ENCODE measurements around the gene SLC12A7.

Gene SLC12A7

GRCh38 chr5:1012313-1012841, 99.5 kb downstream of the SLC12A7 start:
- Histone ChIP-seq H3K14ac (ENCODE audit: low read length) (no peak overlapping the region), H4K12ac (ENCODE audit: low read depth, low read length) (no peak overlapping the region), H3K27me3 (ENCODE audit: insufficient read depth, low read length) (peaks cover 18% of the 10 kb centered on the region), H3K79me2 (ENCODE audit: control insufficient read depth, insufficient read depth, low read length, poor library complexity) (no peaks in the 10 kb centered on the region), H3K79me1 (ENCODE audit: low read length) (no peaks in the 10 kb centered on the region), H3K4me3 (ENCODE audit: low read depth, low read length) (no peak overlapping the region), H3K9ac (ENCODE audit: low read length) (no peak overlapping the region), H2BK120ac (ENCODE audit: insufficient read depth, low read length, poor library complexity) (no peak overlapping the region), H2AK5ac (ENCODE audit: low read length) (no peak overlapping the region), H4K8ac (ENCODE audit: low read depth, low read length) (no peak overlapping the region), H3K4me1 (ENCODE audit: control insufficient read depth in 1 of 2, insufficient read depth in 2 of 2, low read length in 2 of 2) (peaks cover 0 to 6% of the 10 kb centered on the region in 2 experiments), H3K18ac (ENCODE audit: low read length) (no peak overlapping the region), H3K23ac (ENCODE audit: low read length) (no peak overlapping the region), H3K36me3 (ENCODE audit: control insufficient read depth in 1 of 2, insufficient read depth in 2 of 2, low read length in 2 of 2) (no peaks in the 10 kb centered on the region), H2AFZ (ENCODE audit: insufficient read depth, low read length, poor library complexity) (no peak overlapping the region), H2BK12ac (ENCODE audit: low read length) (no peak overlapping the region), H3K9me3 (ENCODE audit: insufficient read depth, low read depth, low read length) (no peaks in the 10 kb centered on the region), H4K91ac (ENCODE audit: low read depth, low read length) (no peak overlapping the region), H3K4ac (ENCODE audit: low read depth, low read length) (no peak overlapping the region), H2BK5ac (ENCODE audit: low read depth, low read length, poor library complexity) (no peak overlapping the region), H3K27ac (ENCODE audit: low read depth, low read length) (no peak overlapping the region), H3K4me2 (ENCODE audit: low read length) (no peak overlapping the region)
- no CpG with 5 or more reads among the region's 12 CpGs for WGBS (ENCODE audit: extremely low coverage, insufficient coverage, insufficient read length)
- no peak for DNase-seq

DNA sequence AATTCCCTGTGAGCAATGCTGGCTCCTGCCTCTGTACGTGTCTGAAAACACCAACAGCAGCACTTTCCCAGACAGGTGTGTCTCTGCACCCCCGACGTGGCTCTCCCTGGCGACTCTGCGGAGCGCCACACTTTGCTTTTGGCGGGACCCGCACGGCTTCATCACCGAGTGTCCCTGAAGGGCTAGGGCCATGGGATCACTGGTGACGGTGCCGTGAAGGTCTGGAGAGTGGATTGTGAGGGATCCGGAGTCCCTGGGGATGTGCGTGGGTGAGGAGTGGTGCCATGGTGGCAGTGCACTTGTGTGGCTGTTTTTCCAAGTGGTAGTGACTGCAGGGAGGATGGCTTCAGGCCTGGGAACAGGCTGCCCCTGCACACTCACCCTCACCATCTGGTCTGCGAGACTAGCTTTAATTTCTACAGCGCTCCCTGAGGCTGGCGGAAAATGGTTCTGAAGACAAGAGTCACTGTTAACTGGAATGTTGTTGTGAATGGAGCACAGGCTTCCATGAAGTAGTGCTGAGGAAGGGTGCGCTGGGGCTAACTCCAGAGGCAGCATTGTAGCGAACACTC, 100.0 kb downstream of the SLC12A7 start:
- Histone ChIP-seq H3K18ac (ENCODE audit: low read length) (no peak overlapping the region), H3K14ac (ENCODE audit: low read length) (no peak overlapping the region), H3K27me3 (ENCODE audit: insufficient read depth, low read length) (peaks cover 18% of the 10 kb centered on the region), H3K79me2 (ENCODE audit: control insufficient read depth, insufficient read depth, low read length, poor library complexity) (no peaks in the 10 kb centered on the region), H2AK5ac (ENCODE audit: low read length) (no peak overlapping the region), H3K4me2 (ENCODE audit: low read length) (no peak overlapping the region), H2BK5ac (ENCODE audit: low read depth, low read length, poor library complexity) (no peak overlapping the region), H3K4ac (ENCODE audit: low read depth, low read length) (no peak overlapping the region), H2AFZ (ENCODE audit: insufficient read depth, low read length, poor library complexity) (no peak overlapping the region), H3K23ac (ENCODE audit: low read length) (no peak overlapping the region), H4K91ac (ENCODE audit: low read depth, low read length) (no peak overlapping the region), H3K9me3 (ENCODE audit: insufficient read depth, low read depth, low read length) (no peaks in the 10 kb centered on the region), H4K12ac (ENCODE audit: low read depth, low read length) (no peak overlapping the region), H3K9ac (ENCODE audit: low read length) (no peak overlapping the region), H2BK120ac (ENCODE audit: insufficient read depth, low read length, poor library complexity) (no peak overlapping the region), H3K4me3 (ENCODE audit: low read depth, low read length) (no peak overlapping the region), H3K79me1 (ENCODE audit: low read length) (no peaks in the 10 kb centered on the region), H3K27ac (ENCODE audit: low read depth, low read length) (no peak overlapping the region), H4K8ac (ENCODE audit: low read depth, low read length) (no peak overlapping the region), H3K36me3 (ENCODE audit: control insufficient read depth in 1 of 2, insufficient read depth in 2 of 2, low read length in 2 of 2) (no peaks in the 10 kb centered on the region), H2BK12ac (ENCODE audit: low read length) (no peak overlapping the region), H3K4me1 (ENCODE audit: control insufficient read depth in 1 of 2, insufficient read depth in 2 of 2, low read length in 2 of 2) (peaks cover 0 to 6% of the 10 kb centered on the region in 2 experiments)
- no CpG with 5 or more reads among the region's 19 CpGs for whole genome bisulfite sequencing (ENCODE audit: extremely low coverage, insufficient coverage, insufficient read length)
- DNase-seq, result no peak

DNA sequence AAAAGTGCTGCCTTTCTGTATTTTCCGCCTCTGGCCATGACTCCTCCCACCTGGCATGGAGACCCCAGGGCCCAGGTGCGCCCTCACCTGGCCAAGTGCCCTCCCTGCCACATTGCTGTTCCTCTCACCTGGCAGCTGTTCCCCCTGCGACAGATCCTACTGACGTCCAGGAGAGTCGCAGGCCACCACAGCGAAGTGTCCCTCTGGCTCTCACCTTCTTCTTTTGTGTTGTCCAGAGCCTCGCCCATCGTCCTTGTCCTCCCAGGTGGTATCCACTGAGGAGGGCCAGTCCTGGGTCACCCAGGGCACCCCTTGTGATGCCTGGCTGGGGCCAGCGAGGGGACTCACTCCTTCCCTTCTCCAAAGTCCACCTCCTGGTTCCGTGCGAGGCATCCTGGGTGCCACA, 100.6 kb downstream of the SLC12A7 start:
- H3K79me2 ChIP-seq (ENCODE audit: control insufficient read depth, insufficient read depth, low read length, poor library complexity), result no peaks in the 10 kb centered on the region
- no peak for DNase-seq
- H3K79me1 ChIP-seq (ENCODE audit: low read length), result no peaks in the 10 kb centered on the region
- no peak overlapping the region for H3K9ac ChIP-seq (ENCODE audit: low read length)
- no peak overlapping the region for H3K4ac ChIP-seq (ENCODE audit: low read depth, low read length)
- no peak overlapping the region for H3K23ac ChIP-seq (ENCODE audit: low read length)
- H3K4me2 ChIP-seq (ENCODE audit: low read length), result no peak overlapping the region
- H2AFZ ChIP-seq (ENCODE audit: insufficient read depth, low read length, poor library complexity), result no peak overlapping the region
- no peak overlapping the region for H2BK12ac ChIP-seq (ENCODE audit: low read length)
- no peak overlapping the region for H2BK120ac ChIP-seq (ENCODE audit: insufficient read depth, low read length, poor library complexity)
- H3K14ac ChIP-seq (ENCODE audit: low read length), result no peak overlapping the region
- H4K91ac ChIP-seq (ENCODE audit: low read depth, low read length), result no peak overlapping the region
- H3K27me3 ChIP-seq (ENCODE audit: insufficient read depth, low read length), result peaks cover 19% of the 10 kb centered on the region
- no peak overlapping the region for H2AK5ac ChIP-seq (ENCODE audit: low read length)
- H3K4me3 ChIP-seq (ENCODE audit: low read depth, low read length), result no peak overlapping the region
- no peaks in the 10 kb centered on the region for H3K9me3 ChIP-seq (ENCODE audit: insufficient read depth, low read depth, low read length)
- H4K8ac ChIP-seq (ENCODE audit: low read depth, low read length), result no peak overlapping the region
- no peaks in the 10 kb centered on the region for H3K36me3 ChIP-seq (ENCODE audit: control insufficient read depth in 1 of 2, insufficient read depth in 2 of 2, low read length in 2 of 2)
- H3K27ac ChIP-seq (ENCODE audit: low read depth, low read length), result no peak overlapping the region
- peaks cover 0 to 6% of the 10 kb centered on the region in 2 experiments for H3K4me1 ChIP-seq (ENCODE audit: control insufficient read depth in 1 of 2, insufficient read depth in 2 of 2, low read length in 2 of 2)
- no peak overlapping the region for H4K12ac ChIP-seq (ENCODE audit: low read depth, low read length)
- no CpG with 5 or more reads among the region's 11 CpGs for WGBS (ENCODE audit: extremely low coverage, insufficient coverage, insufficient read length)
- no peak overlapping the region for H2BK5ac ChIP-seq (ENCODE audit: low read depth, low read length, poor library complexity)
- H3K18ac ChIP-seq (ENCODE audit: low read length), result no peak overlapping the region

DNA sequence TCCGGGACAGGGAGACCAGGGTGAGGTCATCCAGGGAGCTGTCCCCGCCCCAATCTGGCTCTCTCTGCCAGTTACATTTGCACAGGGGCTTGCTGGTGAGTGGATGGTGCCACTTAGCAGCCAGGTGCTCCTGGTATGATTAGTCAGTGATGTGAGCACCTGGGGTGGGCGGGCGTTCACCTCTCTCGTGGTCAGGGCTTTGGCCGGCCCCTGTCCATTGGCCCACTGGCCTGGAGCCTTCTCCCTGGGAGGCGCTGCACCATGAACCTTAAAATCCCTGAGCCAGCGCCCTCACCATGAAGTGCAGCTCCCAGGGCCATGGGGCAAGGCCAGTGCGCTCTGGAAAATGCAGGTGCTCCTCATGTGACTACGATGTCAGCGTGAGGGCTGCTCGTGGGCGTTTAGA, 101.2 kb downstream of the SLC12A7 start:
- no CpG with 5 or more reads among the region's 13 CpGs for WGBS (ENCODE audit: extremely low coverage, insufficient coverage, insufficient read length)
- no peak overlapping the region for H4K12ac ChIP-seq (ENCODE audit: low read depth, low read length)
- no peaks in the 10 kb centered on the region for H3K79me1 ChIP-seq (ENCODE audit: low read length)
- H4K91ac ChIP-seq (ENCODE audit: low read depth, low read length), result no peak overlapping the region
- H3K4me1 ChIP-seq (ENCODE audit: control insufficient read depth in 1 of 2, insufficient read depth in 2 of 2, low read length in 2 of 2), result peaks cover 0 to 6% of the 10 kb centered on the region in 2 experiments
- no peak overlapping the region for H2AK5ac ChIP-seq (ENCODE audit: low read length)
- no peak overlapping the region for H3K14ac ChIP-seq (ENCODE audit: low read length)
- H2AFZ ChIP-seq (ENCODE audit: insufficient read depth, low read length, poor library complexity), result no peak overlapping the region
- no peak overlapping the region for H2BK12ac ChIP-seq (ENCODE audit: low read length)
- no peak overlapping the region for H3K4me3 ChIP-seq (ENCODE audit: low read depth, low read length)
- no peak overlapping the region for H3K4me2 ChIP-seq (ENCODE audit: low read length)
- no peaks in the 10 kb centered on the region for H3K9me3 ChIP-seq (ENCODE audit: insufficient read depth, low read depth, low read length)
- no peaks in the 10 kb centered on the region for H3K79me2 ChIP-seq (ENCODE audit: control insufficient read depth, insufficient read depth, low read length, poor library complexity)
- H4K8ac ChIP-seq (ENCODE audit: low read depth, low read length), result no peak overlapping the region
- H3K23ac ChIP-seq (ENCODE audit: low read length), result no peak overlapping the region
- DNase-seq, result no peak
- H3K36me3 ChIP-seq (ENCODE audit: control insufficient read depth in 1 of 2, insufficient read depth in 2 of 2, low read length in 2 of 2), result no peaks in the 10 kb centered on the region
- no peak overlapping the region for H3K9ac ChIP-seq (ENCODE audit: low read length)
- no peak overlapping the region for H3K4ac ChIP-seq (ENCODE audit: low read depth, low read length)
- no peak overlapping the region for H2BK5ac ChIP-seq (ENCODE audit: low read depth, low read length, poor library complexity)
- H3K27ac ChIP-seq (ENCODE audit: low read depth, low read length), result no peak overlapping the region
- no peak overlapping the region for H2BK120ac ChIP-seq (ENCODE audit: insufficient read depth, low read length, poor library complexity)
- H3K18ac ChIP-seq (ENCODE audit: low read length), result no peak overlapping the region
- H3K27me3 ChIP-seq (ENCODE audit: insufficient read depth, low read length), result peaks cover 24% of the 10 kb centered on the region

Measured in trophoblast cell (in vitro differentiated cells and primary cell).